Thymus (tissue), 11 donors: Measurements from ENCODE around the gene RFC3. TPM values are rescaled to one million over a fixed set of nuclear protein-coding genes. Genes with fewer than 3 reads are reported as not detected.

Source experiments
- DNase-seq, 9 donors: peaks; one replicate each; pipeline ENCODE4 v3.0.0-alpha.2; 2013; ENCODE audit warnings: low spot score in 9 of 9, low read depth in 6 of 9, missing footprints in 1 of 9
- H3K27ac ChIP-seq, 2 donors: one replicate each; pipeline ENCODE4 v1.5.1; 2013; ENCODE audit warnings: control low read depth in 1 of 2, low read depth in 1 of 2, low read length in 1 of 2, mild to moderate bottlenecking in 1 of 2, moderate library complexity in 1 of 2
- H3K27me3 ChIP-seq, 2 donors: one replicate each; pipeline ENCODE4 v1.5.1; 2013; ENCODE audit warnings: low read length in 1 of 2; ENCODE audit not compliant: control insufficient read depth in 2 of 2, insufficient read depth in 1 of 2
- H3K36me3 ChIP-seq, 2 donors: one replicate each; pipeline ENCODE4 v1.5.1; 2013; ENCODE audit warnings: low read length in 1 of 2, mild to moderate bottlenecking in 1 of 2, moderate library complexity in 1 of 2; ENCODE audit not compliant: control insufficient read depth in 2 of 2, insufficient read depth in 2 of 2
- H3K4me1 ChIP-seq, 2 donors: one replicate each; pipeline ENCODE4 v1.5.1; 2013; ENCODE audit warnings: low read length in 2 of 2; ENCODE audit not compliant: control insufficient read depth in 2 of 2, insufficient read depth in 2 of 2
- H3K4me3 ChIP-seq, 2 donors: one replicate each; pipeline ENCODE4 v1.5.1; 2013; ENCODE audit warnings: low read length in 2 of 2, control low read depth in 1 of 2, mild to moderate bottlenecking in 1 of 2
- H3K9me3 ChIP-seq, 2 donors: one replicate each; pipeline ENCODE4 v1.5.1; 2013; ENCODE audit warnings: low read length in 1 of 2, mild to moderate bottlenecking in 1 of 2; ENCODE audit not compliant: control insufficient read depth in 2 of 2, insufficient read depth in 1 of 2
- WGBS: extraction: QIAGEN DNeasy Blood & Tissue Kit; methylation state at CpG from one replicate; pipeline ENCODE4 v1.1.7; 2013; 5-methylcytosine and 5-hydroxymethylcytosine counted together
- polyA plus RNA-seq: library from polyadenylated mRNA; stranded (reverse); fragments of 200-250 nt; gene quantifications from one replicate; pipeline ENCODE4 v1.2.3, GENCODE V29; 2013
- total RNA-seq: library from RNA; stranded (reverse); fragments of 120-200 nt; gene quantifications from one replicate; pipeline ENCODE4 v1.2.4, GENCODE V29; 2013
- donor health status: healthy.

RFC3 gene
- total and polyA plus RNA-seq, 2 donors, result 8.1 to 24.3 TPM

DNA sequence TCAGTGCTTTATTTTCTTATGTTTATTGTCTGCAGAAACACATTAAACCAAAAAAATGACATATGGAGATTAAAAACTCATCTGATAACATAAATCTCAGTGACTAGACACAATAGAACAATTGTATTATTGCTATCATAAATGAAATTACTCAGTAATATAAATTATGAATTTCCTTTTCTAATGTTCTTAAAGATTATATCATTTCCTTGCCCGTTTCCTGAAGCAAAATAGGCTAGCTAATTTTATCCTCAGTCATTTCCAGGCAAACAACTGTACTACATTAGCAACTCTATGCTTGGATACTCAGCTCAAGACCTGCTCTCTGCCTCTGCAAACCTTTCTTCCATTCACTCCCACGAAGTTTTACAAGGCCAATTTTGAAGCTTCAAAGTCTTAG is 61.2 kb downstream of the RFC3 start:
- Histone ChIP-seq H3K4me1 (no peaks in the 10 kb centered on the region), H3K9me3 (no peaks in the 10 kb centered on the region), H3K27me3 (no peaks in the 10 kb centered on the region), H3K27ac (no peak overlapping the region), H3K36me3 (no peaks in the 10 kb centered on the region), H3K4me3 (no peak overlapping the region)
- 45% methylated on average over 2 of the region's 2 CpGs for WGBS
- no peak for DNase-seq

GRCh38 chr13:33882804-33883203 is 64.9 kb downstream of the RFC3 start:
- Histone ChIP-seq H3K4me3 (no peak overlapping the region), H3K9me3 (no peaks in the 10 kb centered on the region), H3K27ac (no peak overlapping the region), H3K27me3 (no peaks in the 10 kb centered on the region), H3K36me3 (no peaks in the 10 kb centered on the region), H3K4me1 (no peaks in the 10 kb centered on the region)
- DNase-seq, result no peak

DNA sequence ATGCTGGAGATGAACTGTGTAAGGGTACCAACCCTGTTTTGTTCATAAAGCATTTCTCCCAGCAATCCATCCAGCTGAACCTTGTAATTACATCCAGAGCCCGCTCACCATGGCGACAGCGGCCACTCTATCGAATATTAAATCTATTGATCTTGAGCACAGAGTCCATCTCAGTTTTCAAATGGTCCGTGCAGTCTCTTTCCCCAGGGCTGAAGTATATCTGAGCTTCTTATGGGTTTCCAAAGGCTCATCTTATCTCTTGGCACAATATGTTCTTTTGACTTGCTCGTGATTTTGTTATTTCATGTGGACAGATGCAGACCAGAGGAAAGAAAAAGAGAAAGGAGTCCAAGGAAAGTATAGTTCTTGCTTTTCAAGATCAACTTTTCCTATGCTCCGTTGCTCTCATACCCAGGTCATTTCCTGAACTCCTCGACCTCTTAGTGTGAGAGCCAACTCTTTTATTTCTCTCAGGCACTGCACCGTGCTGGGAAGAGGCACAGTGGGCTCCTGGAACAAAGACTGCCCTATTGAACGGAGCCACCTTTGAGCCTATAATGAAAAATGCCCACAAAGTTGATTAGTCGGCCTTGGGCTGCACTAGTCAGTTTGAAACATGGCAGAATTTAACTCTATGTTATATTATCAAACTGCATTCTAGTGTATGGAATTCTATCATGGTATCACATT is 66.7 kb downstream of the RFC3 start:
- Histone ChIP-seq H3K27me3 (no peaks in the 10 kb centered on the region), H3K9me3 (no peaks in the 10 kb centered on the region), H3K36me3 (no peaks in the 10 kb centered on the region), H3K4me1 (no peaks in the 10 kb centered on the region), H3K27ac (no peak overlapping the region), H3K4me3 (no peak overlapping the region)
- WGBS, result 93% methylated on average over 11 of the region's 11 CpGs
- DNase-seq, result no peak
